Measurements from ENCODE around the gene TPK1. TPM values are rescaled to one million over a fixed set of nuclear protein-coding genes. Genes with fewer than 3 reads are reported as not detected.

TPK1 gene
- total and polyA plus RNA-seq, 8 donors: 1.8 to 13.0 (median 4.3) TPM

DNA sequence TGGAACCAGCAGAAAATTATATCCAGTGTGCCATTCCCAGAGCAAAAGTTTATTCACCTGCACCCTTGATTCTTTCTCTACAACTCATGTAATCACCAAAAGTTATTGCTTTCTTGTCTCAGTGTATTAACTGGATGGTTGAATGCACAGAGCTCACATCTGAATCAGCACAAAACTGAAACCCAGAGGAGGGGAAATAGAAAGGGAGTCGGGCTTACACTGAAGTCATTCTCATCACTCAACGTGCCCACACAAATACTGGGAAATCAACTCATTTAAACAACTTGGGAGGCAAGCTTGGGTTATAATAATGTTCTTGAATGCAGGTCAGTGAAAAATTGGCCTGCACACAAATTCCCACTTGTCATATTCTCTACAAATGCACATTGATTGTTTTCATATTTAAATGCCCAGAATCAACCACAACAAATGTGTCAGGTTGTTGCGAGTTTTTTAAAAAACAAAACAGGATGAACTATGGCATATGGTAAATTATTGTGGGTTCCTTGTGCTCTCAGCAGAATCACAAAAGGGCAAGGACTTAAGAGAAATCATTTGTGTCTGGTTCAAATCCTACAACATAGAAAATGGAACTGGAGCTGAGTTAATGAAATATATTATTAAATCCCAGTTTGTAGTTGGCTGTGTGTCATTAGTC is 306.5 kb downstream of the TPK1 start:
- TF ChIP-seq EP300 (IDR thresholded peaks at IDR 0.05) (no peak), POLR2AphosphoS5 (IDR thresholded peaks at IDR 0.05) (no peak), POLR2A (IDR thresholded peaks at IDR 0.05) (no peak)
- TF ChIP-seq, protein P1, sequence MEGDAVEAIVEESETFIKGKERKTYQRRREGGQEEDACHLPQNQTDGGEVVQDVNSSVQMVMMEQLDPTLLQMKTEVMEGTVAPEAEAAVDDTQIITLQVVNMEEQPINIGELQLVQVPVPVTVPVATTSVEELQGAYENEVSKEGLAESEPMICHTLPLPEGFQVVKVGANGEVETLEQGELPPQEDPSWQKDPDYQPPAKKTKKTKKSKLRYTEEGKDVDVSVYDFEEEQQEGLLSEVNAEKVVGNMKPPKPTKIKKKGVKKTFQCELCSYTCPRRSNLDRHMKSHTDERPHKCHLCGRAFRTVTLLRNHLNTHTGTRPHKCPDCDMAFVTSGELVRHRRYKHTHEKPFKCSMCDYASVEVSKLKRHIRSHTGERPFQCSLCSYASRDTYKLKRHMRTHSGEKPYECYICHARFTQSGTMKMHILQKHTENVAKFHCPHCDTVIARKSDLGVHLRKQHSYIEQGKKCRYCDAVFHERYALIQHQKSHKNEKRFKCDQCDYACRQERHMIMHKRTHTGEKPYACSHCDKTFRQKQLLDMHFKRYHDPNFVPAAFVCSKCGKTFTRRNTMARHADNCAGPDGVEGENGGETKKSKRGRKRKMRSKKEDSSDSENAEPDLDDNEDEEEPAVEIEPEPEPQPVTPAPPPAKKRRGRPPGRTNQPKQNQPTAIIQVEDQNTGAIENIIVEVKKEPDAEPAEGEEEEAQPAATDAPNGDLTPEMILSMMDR (IDR thresholded peaks at IDR 0.05): no peak
- no peaks in the 10 kb centered on the region for H3K4me1 ChIP-seq
- no peaks in the 10 kb centered on the region for H3K36me3 ChIP-seq
- H3K4me3 ChIP-seq: no peak overlapping the region
- WGBS, 5 donors: 61 to 76% (median 71%) methylated on average over 3 of the region's 3 CpGs
- no peaks in the 10 kb centered on the region for H3K27me3 ChIP-seq
- DNase-seq: no peak
- H3K27ac ChIP-seq: no peak overlapping the region
- H3K9me3 ChIP-seq: no peaks in the 10 kb centered on the region
- intact Hi-C loops (cut with DNase I; ENCODE audit: low total_unique reads): no loop called here

DNA sequence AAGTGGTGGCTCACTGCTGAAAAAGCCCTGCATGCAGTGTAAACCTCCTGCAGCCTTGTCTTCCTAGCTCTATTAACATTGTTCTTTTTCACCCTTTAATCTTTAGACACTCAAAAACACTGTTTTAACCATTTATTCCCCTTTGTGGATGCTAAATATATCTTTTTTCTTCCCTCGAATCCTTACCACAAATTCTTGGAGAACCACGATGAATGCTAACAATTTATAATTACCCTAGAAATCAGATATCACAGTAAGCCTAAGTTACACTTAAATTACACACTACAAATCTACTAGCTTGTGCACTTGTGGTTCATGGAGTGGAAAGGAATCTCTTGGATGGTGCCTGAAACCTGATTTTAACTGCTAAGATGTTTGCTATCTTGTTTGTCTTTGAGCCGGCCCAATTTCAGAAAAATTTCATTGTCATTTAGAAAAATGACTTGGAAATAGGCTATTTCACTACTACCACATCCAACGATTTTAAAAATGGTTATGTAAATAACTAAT is 307.3 kb downstream of the TPK1 start:
- H3K9me3 ChIP-seq: no peaks in the 10 kb centered on the region
- no peaks in the 10 kb centered on the region for H3K4me1 ChIP-seq
- DNase-seq: no peak
- H3K36me3 ChIP-seq: no peaks in the 10 kb centered on the region
- 80 to 90% (median 86%) methylated on average over 4 of the region's 4 CpGs for WGBS, 5 donors
- TF ChIP-seq, protein P1 (IDR thresholded peaks at IDR 0.05): no peak
- TF ChIP-seq EP300 (IDR thresholded peaks at IDR 0.05): no peak
- no peak for TF ChIP-seq POLR2AphosphoS5 (IDR thresholded peaks at IDR 0.05)
- no peak for TF ChIP-seq POLR2A (IDR thresholded peaks at IDR 0.05)
- H3K27me3 ChIP-seq: no peaks in the 10 kb centered on the region
- intact Hi-C loops (cut with DNase I; ENCODE audit: low total_unique reads): no loop called here
- no peak overlapping the region for H3K27ac ChIP-seq
- no peak overlapping the region for H3K4me3 ChIP-seq

DNA sequence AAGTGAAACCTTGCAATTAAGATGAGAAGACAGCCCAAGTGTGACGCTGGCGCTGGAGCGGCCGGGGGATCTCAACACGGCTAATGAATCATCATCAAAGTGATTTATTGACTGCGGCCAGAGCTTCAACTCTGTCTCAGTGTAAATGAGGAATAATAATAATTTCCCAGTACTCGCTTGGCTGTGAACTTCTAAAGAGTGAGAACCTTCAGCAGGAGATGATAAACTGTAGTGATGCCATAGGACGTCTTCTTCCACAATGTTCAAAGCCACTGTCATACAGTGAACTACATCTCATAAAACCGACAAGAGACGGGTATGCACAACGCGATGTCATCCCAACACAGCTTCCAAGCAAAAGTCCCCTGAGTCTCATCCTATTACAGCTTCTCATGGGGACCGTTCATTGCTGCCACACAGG is 308.8 kb downstream of the TPK1 start:
- intact Hi-C loops (cut with DNase I; ENCODE audit: low total_unique reads): no loop called here
- no peaks in the 10 kb centered on the region for H3K9me3 ChIP-seq
- no peak overlapping the region for H3K4me3 ChIP-seq

DNA sequence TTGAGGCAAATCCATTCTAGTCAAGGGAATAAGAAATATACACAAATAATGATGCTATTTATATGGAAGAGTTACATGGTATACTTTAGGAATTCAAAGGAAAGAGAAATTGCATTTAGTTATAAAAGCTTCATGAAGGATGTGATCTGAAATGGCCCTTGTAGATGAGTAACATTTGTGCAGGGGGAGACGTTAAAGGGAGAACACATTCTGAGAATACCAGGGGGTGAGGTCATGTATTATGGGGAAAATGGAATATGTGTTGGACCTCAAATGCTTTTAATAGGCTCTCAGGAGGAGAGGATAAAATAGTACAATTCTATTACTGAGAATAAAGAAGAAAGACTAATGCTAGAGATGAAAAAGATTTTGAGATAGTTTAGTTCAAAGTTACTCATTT is 309.9 kb downstream of the TPK1 start:
- WGBS, 5 donors: 61 to 71% (median 65%) methylated on average over 1 of the region's 1 CpG
- Histone ChIP-seq H3K9me3 (no peaks in the 10 kb centered on the region), H3K36me3 (no peaks in the 10 kb centered on the region), H3K4me3 (no peak overlapping the region), H3K27ac (no peak overlapping the region), H3K27me3 (no peaks in the 10 kb centered on the region), H3K4me1 (no peaks in the 10 kb centered on the region)
- intact Hi-C loops (cut with DNase I; ENCODE audit: low total_unique reads): no loop called here
- no peak for DNase-seq
- TF ChIP-seq EP300 (IDR thresholded peaks at IDR 0.05) (no peak), POLR2AphosphoS5 (IDR thresholded peaks at IDR 0.05) (no peak), POLR2A (IDR thresholded peaks at IDR 0.05) (no peak)
- TF ChIP-seq, protein P1 (IDR thresholded peaks at IDR 0.05): no peak

More for the DNA sequence above, 308.8 kb downstream of the TPK1 start:
- 82 to 89% (median 85%) methylated on average over 13 of the region's 13 CpGs for WGBS, 5 donors
- no peak overlapping the region for H3K27ac ChIP-seq
- H3K27me3 ChIP-seq: no peaks in the 10 kb centered on the region
- H3K4me1 ChIP-seq: no peaks in the 10 kb centered on the region
- TF ChIP-seq, protein P1 (IDR thresholded peaks at IDR 0.05): no peak
- TF ChIP-seq EP300 (IDR thresholded peaks at IDR 0.05): no peak
- no peak for TF ChIP-seq POLR2AphosphoS5 (IDR thresholded peaks at IDR 0.05)
- TF ChIP-seq POLR2A (IDR thresholded peaks at IDR 0.05): no peak
- DNase-seq: no peak
- no peaks in the 10 kb centered on the region for H3K36me3 ChIP-seq
